ENCODE results near the gene GLG1.

GLG1 gene

GRCh38 chr16:74455213-74455612, 151.7 kb downstream of the GLG1 start:
- TF ChIP-seq CTCF (IDR thresholded peaks at IDR 0.05; ENCODE audit: unreplicated experiment in 3 of 3) = no peak
- Mint-ChIP-seq H3K4me3 (no peak overlapping the region), H3K27me3 (ENCODE audit: low read depth) (no peaks in the 10 kb centered on the region), H3K27ac (no peak overlapping the region), H3K36me3 (ENCODE audit: low read depth) (peaks cover 75% of the 10 kb centered on the region), H3K4me1 (no peaks in the 10 kb centered on the region), H3K9me3 (no peaks in the 10 kb centered on the region)

- Mint-ChIP-seq H3K9me3 (no peaks in the 10 kb centered on the region), H3K4me1 (no peaks in the 10 kb centered on the region), H3K4me3 (no peak overlapping the region), H3K27me3 (ENCODE audit: low read depth) (no peaks in the 10 kb centered on the region), H3K27ac (no peak overlapping the region), H3K36me3 (ENCODE audit: low read depth) (peaks cover 77% of the 10 kb centered on the region)
- no peak for TF ChIP-seq CTCF (IDR thresholded peaks at IDR 0.05; ENCODE audit: unreplicated experiment in 3 of 3)
Measured at GRCh38 chr16:74451951-74452758, 154.8 kb downstream of the GLG1 start.

GRCh38 chr16:74450967-74451760, 155.8 kb downstream of the GLG1 start:
- H3K27me3 Mint-ChIP-seq (ENCODE audit: low read depth) = no peaks in the 10 kb centered on the region
- no peaks in the 10 kb centered on the region for H3K9me3 Mint-ChIP-seq
- no peaks in the 10 kb centered on the region for H3K4me1 Mint-ChIP-seq
- no peak overlapping the region for H3K4me3 Mint-ChIP-seq
- no peak for TF ChIP-seq CTCF (IDR thresholded peaks at IDR 0.05; ENCODE audit: unreplicated experiment in 3 of 3)
- H3K27ac Mint-ChIP-seq = no peak overlapping the region
- peaks cover 76% of the 10 kb centered on the region for H3K36me3 Mint-ChIP-seq (ENCODE audit: low read depth)

- H3K4me3 Mint-ChIP-seq = no peak overlapping the region
- no peaks in the 10 kb centered on the region for H3K27me3 Mint-ChIP-seq (ENCODE audit: low read depth)
- no peak for TF ChIP-seq CTCF (IDR thresholded peaks at IDR 0.05; ENCODE audit: unreplicated experiment in 3 of 3)
- H3K4me1 Mint-ChIP-seq = no peaks in the 10 kb centered on the region
- H3K9me3 Mint-ChIP-seq = no peaks in the 10 kb centered on the region
- H3K36me3 Mint-ChIP-seq (ENCODE audit: low read depth) = peaks cover 67% of the 10 kb centered on the region
- no peak overlapping the region for H3K27ac Mint-ChIP-seq
Measured at GRCh38 chr16:74450236-74450635, 156.7 kb downstream of the GLG1 start.

- no peak for TF ChIP-seq CTCF (IDR thresholded peaks at IDR 0.05; ENCODE audit: unreplicated experiment in 3 of 3)
- Mint-ChIP-seq H3K9me3 (no peaks in the 10 kb centered on the region), H3K4me3 (no peak overlapping the region), H3K27ac (peak overlapping the region in 2 of 3 experiments; percentile 18 to 45), H3K36me3 (ENCODE audit: low read depth) (peaks cover 61% of the 10 kb centered on the region), H3K4me1 (no peaks in the 10 kb centered on the region), H3K27me3 (ENCODE audit: low read depth) (no peaks in the 10 kb centered on the region)
Measured at GRCh38 chr16:74449470-74449869, 157.4 kb downstream of the GLG1 start.
